Astrocyte of the cerebellum (primary cell): Measurements from ENCODE around the gene TDRD10.

Experiments used
- DNase-seq: peaks from one replicate; pipeline ENCODE4 v3.0.0-alpha.2; 2011; ENCODE audit warnings: low read depth
- H3K4me3 ChIP-seq: 2 replicates; pipeline ENCODE4 v1.5.1; 2011; ENCODE audit warnings: mild to moderate bottlenecking, low read depth, low read length, moderate library complexity
- in situ Hi-C: cut with HindIII; loops from 2 replicates; pipeline ENCODE4 v1.10.0; 2017; ENCODE audit warnings: low sequenced_read_pairs
- TF ChIP-seq, protein P1 (sequence below): IDR thresholded peaks from 2 replicates; pipeline ENCODE4 v1.5.1; 2012; ENCODE audit warnings: low read length, low read depth, moderate library complexity, mild to moderate bottlenecking; ENCODE audit errors: missing control alignments

TDRD10 gene

DNA sequence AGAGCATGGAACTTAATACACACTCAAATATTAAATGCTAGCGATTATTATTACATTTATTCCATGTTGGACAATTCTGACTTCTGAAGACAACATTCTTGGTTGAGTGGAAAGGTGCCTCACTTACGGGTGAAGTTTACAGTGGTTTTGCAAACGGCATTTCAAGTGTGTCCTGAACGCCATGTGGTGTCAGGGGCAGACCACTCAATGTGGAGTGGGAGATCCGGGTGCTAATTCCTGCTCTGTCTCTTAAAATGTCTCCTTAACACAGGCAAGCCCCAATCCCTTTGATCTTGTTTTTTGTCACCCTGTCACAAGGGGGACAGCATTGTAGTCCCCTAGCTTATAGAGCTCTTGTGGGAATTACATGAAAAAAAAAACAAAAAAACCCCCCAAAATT is 5.6 kb upstream of the TDRD10 start:
- TF ChIP-seq, protein P1, sequence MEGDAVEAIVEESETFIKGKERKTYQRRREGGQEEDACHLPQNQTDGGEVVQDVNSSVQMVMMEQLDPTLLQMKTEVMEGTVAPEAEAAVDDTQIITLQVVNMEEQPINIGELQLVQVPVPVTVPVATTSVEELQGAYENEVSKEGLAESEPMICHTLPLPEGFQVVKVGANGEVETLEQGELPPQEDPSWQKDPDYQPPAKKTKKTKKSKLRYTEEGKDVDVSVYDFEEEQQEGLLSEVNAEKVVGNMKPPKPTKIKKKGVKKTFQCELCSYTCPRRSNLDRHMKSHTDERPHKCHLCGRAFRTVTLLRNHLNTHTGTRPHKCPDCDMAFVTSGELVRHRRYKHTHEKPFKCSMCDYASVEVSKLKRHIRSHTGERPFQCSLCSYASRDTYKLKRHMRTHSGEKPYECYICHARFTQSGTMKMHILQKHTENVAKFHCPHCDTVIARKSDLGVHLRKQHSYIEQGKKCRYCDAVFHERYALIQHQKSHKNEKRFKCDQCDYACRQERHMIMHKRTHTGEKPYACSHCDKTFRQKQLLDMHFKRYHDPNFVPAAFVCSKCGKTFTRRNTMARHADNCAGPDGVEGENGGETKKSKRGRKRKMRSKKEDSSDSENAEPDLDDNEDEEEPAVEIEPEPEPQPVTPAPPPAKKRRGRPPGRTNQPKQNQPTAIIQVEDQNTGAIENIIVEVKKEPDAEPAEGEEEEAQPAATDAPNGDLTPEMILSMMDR = no peak
- no peak overlapping the region for H3K4me3 ChIP-seq
- DNase-seq = no peak
- in situ Hi-C loops = no loop called here

DNA sequence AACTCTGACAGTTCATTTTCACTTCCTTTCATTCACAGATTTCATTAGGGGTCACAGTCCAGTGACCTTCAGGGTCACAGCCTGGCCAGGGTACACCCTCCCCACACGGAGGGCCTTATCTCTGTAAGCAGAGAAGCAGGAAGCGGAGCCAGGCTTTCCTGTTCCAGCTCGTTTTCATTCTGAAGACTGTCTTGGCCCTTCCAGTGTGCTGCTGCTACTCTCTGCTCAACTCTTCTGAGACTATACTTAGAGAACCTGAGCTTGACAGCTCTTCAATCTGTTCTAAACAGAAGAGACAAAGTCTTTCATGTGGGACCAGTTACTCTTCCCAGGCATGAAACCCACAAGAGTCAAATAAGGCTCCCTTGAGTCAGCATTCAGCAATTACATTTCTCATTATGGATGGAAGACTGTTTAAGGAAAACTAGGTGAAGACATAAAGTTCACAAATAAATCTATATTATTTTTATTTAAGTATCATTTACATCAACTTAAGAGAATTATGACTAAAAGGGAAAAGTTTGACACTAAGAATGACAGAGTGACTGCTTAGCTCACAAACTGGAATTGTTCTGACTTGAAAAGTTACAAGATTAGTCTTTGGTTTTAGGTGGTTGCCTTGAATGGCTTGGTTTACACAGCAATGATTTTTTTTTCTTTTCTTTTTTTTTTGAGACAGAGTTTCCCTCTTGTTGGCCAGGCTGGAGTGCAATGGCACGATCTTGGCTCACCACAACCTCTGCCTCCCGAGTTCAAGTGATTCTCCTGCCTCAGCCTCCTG is 4.8 kb upstream of the TDRD10 start:
- in situ Hi-C loops = no loop called here
- no peak overlapping the region for H3K4me3 ChIP-seq
- TF ChIP-seq, protein P1 = no peak
- no peak for DNase-seq

DNA sequence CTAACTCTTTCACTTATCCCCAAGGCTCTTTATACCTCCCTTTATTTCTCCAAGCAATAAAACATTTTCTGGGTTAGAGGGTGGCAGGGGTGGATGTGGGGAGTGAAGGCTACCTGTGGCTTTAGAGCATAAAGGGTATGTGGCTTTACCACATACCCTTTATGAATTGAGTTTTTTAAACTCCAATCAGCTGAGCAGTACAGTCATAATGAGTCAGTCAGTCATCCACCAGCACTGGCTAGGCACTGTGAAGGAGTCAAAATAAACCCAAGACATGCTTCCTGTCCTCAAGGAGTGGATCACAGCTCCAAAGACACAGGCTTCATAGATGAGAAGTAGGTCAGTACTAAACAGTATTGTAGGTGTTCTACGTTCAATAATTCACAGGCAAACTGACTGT is 2.6 kb upstream of the TDRD10 start:
- no peak for DNase-seq
- no peak overlapping the region for H3K4me3 ChIP-seq
- in situ Hi-C loops = no loop called here
- TF ChIP-seq, protein P1 = no peak

DNA sequence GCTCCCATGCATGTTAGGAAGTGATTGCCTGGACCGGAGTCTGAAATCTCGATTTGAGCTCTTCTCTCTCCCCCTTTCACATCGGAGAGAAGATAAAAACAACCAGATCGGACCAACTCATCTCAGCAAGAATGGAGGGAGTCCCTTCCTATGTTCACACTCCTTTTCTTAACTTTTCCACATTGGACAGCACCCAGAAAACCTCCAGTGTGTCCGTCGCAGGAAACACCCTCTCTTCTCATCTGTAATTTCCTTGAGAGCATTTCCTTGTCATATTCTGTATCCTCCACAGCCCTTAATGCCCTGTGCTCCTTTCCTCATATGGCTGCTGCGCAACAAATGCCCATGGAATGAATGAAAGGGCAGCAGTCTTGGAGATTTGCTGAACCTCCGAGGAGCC is 1.5 kb upstream of the TDRD10 start:
- no peak for DNase-seq
- no peak overlapping the region for H3K4me3 ChIP-seq
- in situ Hi-C loops = no loop called here
- TF ChIP-seq, protein P1 = no peak

DNA sequence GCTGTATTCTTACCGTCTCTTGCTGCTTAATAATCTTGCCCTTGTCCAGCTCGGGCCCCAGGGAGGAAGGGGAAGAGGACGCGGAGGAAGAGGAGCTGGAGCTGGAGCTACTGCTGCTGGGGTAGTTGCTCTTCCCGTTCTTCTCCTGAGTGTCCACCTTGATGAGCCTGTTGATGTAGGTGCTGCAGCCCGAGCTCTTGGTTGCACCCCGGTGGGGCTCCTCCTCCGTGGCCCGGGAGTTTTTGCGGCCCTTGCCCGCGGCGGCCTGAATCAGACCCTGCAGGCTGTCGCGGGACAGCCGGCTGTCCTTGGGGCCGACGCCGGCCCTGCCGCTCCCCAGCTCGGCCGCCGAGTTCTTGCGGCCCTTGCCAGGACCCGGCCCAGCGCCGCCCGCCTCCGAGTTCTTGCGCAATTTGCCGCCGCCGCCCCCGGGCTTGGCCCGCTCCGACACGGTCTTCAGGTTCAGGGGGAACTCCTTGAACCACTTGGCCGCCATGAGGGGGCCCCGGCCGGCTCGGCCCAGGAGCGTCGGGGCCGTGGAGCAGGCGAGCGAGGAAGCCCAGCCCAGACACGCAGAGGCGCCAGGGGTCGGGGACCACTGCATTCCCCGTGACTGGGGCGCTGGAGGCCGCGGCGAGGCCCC is 475 bp upstream of the TDRD10 start:
- no peak overlapping the region for H3K4me3 ChIP-seq
- in situ Hi-C loops = no loop called here
- no peak for DNase-seq
- TF ChIP-seq, protein P1 = no peak

DNA sequence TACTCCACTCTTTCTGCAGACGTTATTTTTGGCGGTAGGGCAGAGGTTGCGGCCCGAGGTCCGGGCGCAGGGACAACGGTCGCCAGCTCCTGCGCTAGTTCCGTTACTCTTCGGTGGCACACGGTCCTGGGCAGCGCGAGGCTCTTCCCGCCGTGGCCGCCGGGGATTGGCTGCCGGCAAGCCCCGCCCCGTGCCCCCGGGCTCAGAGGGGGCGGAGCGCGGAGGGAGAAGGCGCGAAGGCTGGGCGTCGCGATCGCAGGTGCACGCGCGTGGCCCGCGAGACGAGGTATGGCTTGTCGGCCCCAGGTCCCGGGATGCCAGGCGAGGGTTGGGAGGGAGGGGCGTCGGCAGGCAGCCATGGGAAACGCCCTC is 711 bp downstream of the TDRD10 start:
- no peak overlapping the region for H3K4me3 ChIP-seq
- TF ChIP-seq, protein P1 = no peak
- in situ Hi-C loops = no loop called here
- DNase-seq = no peak
